ENCODE measurements around the gene POLD2. TPM values are rescaled to one million over a fixed set of nuclear protein-coding genes. Genes with fewer than 3 reads are reported as not detected.
A peak's percentile ranks its signal among the peaks of the same experiment; 100 is the strongest.

Gene POLD2
- total and polyA plus RNA-seq, 7 donors, result 57.3 to 127 (median 87.1) TPM

DNA sequence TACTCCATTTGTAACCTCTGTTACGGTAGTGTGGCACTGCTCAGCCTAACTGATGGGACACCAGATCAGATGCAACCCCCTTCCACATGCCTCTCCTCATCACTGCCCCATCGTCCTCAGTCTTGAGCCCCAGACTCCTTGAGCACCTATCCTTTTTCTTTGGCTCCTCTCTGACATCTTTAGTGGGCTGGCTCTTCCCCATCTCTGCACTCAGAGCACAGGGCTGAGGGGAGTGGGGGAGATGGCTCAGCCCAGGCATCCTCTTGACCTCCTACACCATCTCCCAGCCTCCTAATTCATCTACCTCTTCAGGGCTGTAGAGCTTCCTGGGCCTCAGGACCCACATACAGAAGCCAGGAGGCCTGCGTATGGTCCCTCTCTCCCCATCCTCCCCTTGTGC, 39.6 kb downstream of the POLD2 start:
- DNase-seq, result peak; percentile 5 to 25
- TF ChIP-seq CTCF (IDR thresholded peaks at IDR 0.05), result no peak
- Histone ChIP-seq H3K27ac (peak overlapping the region; percentile 37), H3K4me1 (peaks cover 28% of the 10 kb centered on the region), H3K27me3 (ENCODE audit: insufficient read depth in 3 of 3, low read length in 2 of 3) (no peaks in the 10 kb centered on the region), H3K36me3 (ENCODE audit: insufficient read depth in 1 of 2, low read depth in 1 of 2) (peaks cover 0 to 18% of the 10 kb centered on the region in 2 donors), H3K9me3 (no peaks in the 10 kb centered on the region), H3K4me3 (no peak overlapping the region)
- no peak for ATAC-seq
- WGBS, 3 donors, result 88 to 97% (median 91%) methylated on average over 3 of the region's 3 CpGs
- intact Hi-C loops (cut with DNase I), result loop anchor here in 1 of 2 donors (5.0 kb wide), 3 partner anchors 39 to 119 kb away; partner anchors contain the start of genes DBNL, POLD2 and YKT6

DNA sequence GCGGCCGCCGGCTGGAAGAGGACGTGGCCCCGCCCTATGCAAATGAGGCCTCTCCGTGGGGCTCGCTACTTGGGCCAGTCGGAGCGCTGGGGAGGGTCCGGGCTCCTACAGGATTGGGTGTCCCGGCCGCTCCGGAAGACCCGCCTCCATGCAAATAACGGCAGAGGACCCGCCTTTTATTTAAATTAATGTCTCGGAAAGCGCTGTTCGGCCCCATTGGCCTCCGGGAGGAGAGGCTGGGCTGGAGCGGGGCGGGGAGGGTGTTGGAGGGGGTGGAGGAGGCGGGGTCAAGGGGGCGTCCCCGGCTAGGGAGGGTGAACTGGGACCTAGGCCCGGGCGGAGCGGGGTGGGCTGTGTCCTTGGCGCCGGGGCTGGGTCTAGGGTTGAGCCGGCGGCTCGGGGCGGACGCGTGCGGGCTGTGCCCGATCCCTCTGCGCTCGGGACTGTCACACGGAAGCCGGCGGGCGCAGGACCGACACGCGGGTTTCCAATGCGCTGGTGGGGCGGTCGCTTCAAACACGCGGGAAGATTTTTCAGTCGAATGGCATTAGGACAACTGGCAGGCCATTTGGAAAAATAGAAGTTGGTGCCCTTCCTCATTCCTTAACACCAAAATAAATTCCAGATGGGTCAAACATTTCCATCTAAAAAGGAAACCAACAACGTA, 40.7 kb downstream of the POLD2 start:
- Histone ChIP-seq H3K27me3 (ENCODE audit: insufficient read depth in 3 of 3, low read length in 2 of 3) (no peaks in the 10 kb centered on the region), H3K27ac (peak overlapping the region; percentile 83), H3K36me3 (ENCODE audit: insufficient read depth in 1 of 2, low read depth in 1 of 2) (peaks cover 0 to 30% of the 10 kb centered on the region in 2 donors), H3K4me3 (peak overlapping the region; percentile 73), H3K4me1 (peaks cover 35% of the 10 kb centered on the region), H3K9me3 (no peaks in the 10 kb centered on the region)
- DNase-seq, result peak; percentile 99 to 100
- ATAC-seq, result peak; percentile 94 to 96 (median 94)
- no peak for TF ChIP-seq CTCF (IDR thresholded peaks at IDR 0.05)
- intact Hi-C loops (cut with DNase I), result loop anchor here in 1 of 2 donors (5.0 kb wide), 3 partner anchors 40 to 120 kb away; partner anchors contain the start of genes DBNL, POLD2 and YKT6
- 0 to 1% (median 0%) methylated on average over 41 to 54 of the region's 54 CpGs for WGBS, 3 donors

- Histone ChIP-seq H3K27me3 (ENCODE audit: insufficient read depth in 3 of 3, low read length in 2 of 3) (no peaks in the 10 kb centered on the region), H3K36me3 (ENCODE audit: insufficient read depth in 1 of 2, low read depth in 1 of 2) (peaks cover 0 to 43% of the 10 kb centered on the region in 2 donors), H3K4me1 (peaks cover 39% of the 10 kb centered on the region), H3K9me3 (no peaks in the 10 kb centered on the region), H3K27ac (peak overlapping the region; percentile 83), H3K4me3 (peak overlapping the region; percentile 73)
- intact Hi-C loops (cut with DNase I), result loop anchor here in 1 of 2 donors (5.0 kb wide), 3 partner anchors 39 to 121 kb away; partner anchors contain the start of genes DBNL, POLD2 and YKT6
- ATAC-seq, result no peak
- TF ChIP-seq CTCF (IDR thresholded peaks at IDR 0.05), result no peak
- 55 to 68% (median 57%) methylated on average over 9 of the region's 9 CpGs for whole genome bisulfite sequencing, 3 donors
- peak; percentile 2 to 37 for DNase-seq
Observed at GRCh38 chr7:44081266-44081748, 42.0 kb downstream of the POLD2 start.

DNA sequence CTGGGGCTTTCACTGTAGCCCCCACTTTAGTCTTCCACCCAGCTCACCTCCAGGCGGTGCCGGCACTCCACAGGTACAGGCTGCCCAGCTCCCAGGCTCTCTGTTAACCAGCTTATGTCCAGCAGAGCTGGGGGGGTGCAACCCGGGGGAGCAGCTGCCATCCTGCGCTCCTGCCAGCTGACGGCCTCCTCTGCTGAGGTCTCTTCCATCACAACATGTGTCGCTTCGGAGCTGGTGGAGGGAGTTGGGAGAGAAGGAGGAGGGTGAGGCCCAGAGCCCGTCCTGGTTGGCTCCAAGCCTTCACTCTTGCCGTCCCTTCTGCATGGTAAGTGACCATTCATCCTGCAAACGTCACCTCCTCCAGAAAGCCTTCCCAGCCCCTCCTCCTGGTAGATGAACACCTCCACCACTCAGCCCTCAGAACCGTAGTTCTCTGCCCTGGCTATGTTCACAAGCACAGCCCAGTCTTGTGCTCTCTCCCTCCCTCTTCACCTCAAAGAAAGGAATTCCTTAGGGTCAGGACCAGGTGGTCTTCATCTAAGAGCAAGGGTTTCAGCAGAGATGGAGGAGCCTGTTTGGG, 42.6 kb downstream of the POLD2 start:
- no peaks in the 10 kb centered on the region for H3K27me3 ChIP-seq (ENCODE audit: insufficient read depth in 3 of 3, low read length in 2 of 3)
- peak overlapping the region; percentile 73 for H3K4me3 ChIP-seq
- H3K9me3 ChIP-seq, result no peaks in the 10 kb centered on the region
- H3K4me1 ChIP-seq, result peaks cover 39% of the 10 kb centered on the region
- peak in 1 of 2 donors; percentile 20 for DNase-seq
- TF ChIP-seq CTCF (IDR thresholded peaks at IDR 0.05), result no peak
- 20 to 62% (median 35%) methylated on average over 11 of the region's 11 CpGs for WGBS, 3 donors
- H3K36me3 ChIP-seq (ENCODE audit: insufficient read depth in 1 of 2, low read depth in 1 of 2), result peaks cover 1 to 49% of the 10 kb centered on the region in 2 donors
- intact Hi-C loops (cut with DNase I), result loop anchor here in 1 of 2 donors (5.0 kb wide), 3 partner anchors 38 to 122 kb away; partner anchors contain the start of genes DBNL, POLD2 and YKT6
- peak in 1 of 4 donors; percentile 24 for ATAC-seq
- peak overlapping the region; percentile 83 for H3K27ac ChIP-seq

Data from psoas muscle (tissue), 8 donors.